HCT116 (cell line): Measurements from ENCODE around the gene MKI67.

Experiments used
- CTCF ChIP-seq, 3 experiments: fragments of 200-600 bp in 1 of 3; sonication (generic) in 1 of 3; IDR thresholded peaks in 2 of 3; conservative IDR thresholded peaks in 1 of 3; 2 replicates each; pipeline ENCODE4 v1.5.1; 2012 to 2017; ENCODE audit warnings: low read depth in 2 of 3, low read length in 2 of 3, antibody characterized with exemption in 1 of 3, borderline replicate concordance in 1 of 3, control low read depth in 1 of 3, mild to moderate bottlenecking in 1 of 3, mixed read lengths in 1 of 3, mixed run types in 1 of 3, moderate library complexity in 1 of 3; ENCODE audit not compliant: insufficient read depth in 1 of 3
- EZH2 ChIP-seq: fragments of 200-600 bp; sonication (generic); IDR thresholded peaks from 2 replicates; pipeline ENCODE4 v1.6.1; 2017; ENCODE audit warnings: antibody characterized with exemption, mixed run types
- POLR2AphosphoS5 ChIP-seq: IDR thresholded peaks from 2 replicates; pipeline ENCODE4 v1.6.1; 2011; ENCODE audit warnings: mild to moderate bottlenecking, low read depth, low read length, moderate library complexity

GRCh38 chr10:128130051-128130450, 3.8 kb upstream of the MKI67 start:
- TF ChIP-seq EZH2 (no peak), POLR2AphosphoS5 (no peak), CTCF (IDR thresholded peaks at IDR 0.05 in 2 of 3, conservative IDR thresholded peaks at IDR 0.05 in 1 of 3; ENCODE audit: borderline replicate concordance in 1 of 3, insufficient read depth in 1 of 3, low read depth in 2 of 3, low read length in 2 of 3) (no peak)
